LNCaP clone FGC (cell line): ENCODE results near the gene MFNG.

Experiments used
- DNase-seq: peaks from one replicate; pipeline ENCODE4 v3.0.0-alpha.2; 2011; ENCODE audit warnings: low read depth
- H3K4me3 ChIP-seq: 2 replicates; pipeline ENCODE4 v1.5.1; 2011; ENCODE audit warnings: mild to moderate bottlenecking, low read depth, low read length, control low read depth
- CTCF ChIP-seq: IDR thresholded peaks from 2 replicates; pipeline ENCODE4 v1.5.1; 2012; ENCODE audit warnings: mild to moderate bottlenecking; ENCODE audit not compliant: control insufficient read depth, insufficient read depth; ENCODE audit errors: extremely low read depth

MFNG gene

GRCh38 chr22:37461961-37462360 lies 24.2 kb downstream of the MFNG start:
- no peak for DNase-seq
- TF ChIP-seq CTCF, result no peak
- H3K4me3 ChIP-seq, result no peak overlapping the region

GRCh38 chr22:37460684-37461083 lies 25.5 kb downstream of the MFNG start:
- no peak for TF ChIP-seq CTCF
- no peak overlapping the region for H3K4me3 ChIP-seq
- DNase-seq, result no peak

- no peak for DNase-seq
- no peak for TF ChIP-seq CTCF
Measured at GRCh38 chr22:37459206-37459605, 27.0 kb downstream of the MFNG start.

DNA sequence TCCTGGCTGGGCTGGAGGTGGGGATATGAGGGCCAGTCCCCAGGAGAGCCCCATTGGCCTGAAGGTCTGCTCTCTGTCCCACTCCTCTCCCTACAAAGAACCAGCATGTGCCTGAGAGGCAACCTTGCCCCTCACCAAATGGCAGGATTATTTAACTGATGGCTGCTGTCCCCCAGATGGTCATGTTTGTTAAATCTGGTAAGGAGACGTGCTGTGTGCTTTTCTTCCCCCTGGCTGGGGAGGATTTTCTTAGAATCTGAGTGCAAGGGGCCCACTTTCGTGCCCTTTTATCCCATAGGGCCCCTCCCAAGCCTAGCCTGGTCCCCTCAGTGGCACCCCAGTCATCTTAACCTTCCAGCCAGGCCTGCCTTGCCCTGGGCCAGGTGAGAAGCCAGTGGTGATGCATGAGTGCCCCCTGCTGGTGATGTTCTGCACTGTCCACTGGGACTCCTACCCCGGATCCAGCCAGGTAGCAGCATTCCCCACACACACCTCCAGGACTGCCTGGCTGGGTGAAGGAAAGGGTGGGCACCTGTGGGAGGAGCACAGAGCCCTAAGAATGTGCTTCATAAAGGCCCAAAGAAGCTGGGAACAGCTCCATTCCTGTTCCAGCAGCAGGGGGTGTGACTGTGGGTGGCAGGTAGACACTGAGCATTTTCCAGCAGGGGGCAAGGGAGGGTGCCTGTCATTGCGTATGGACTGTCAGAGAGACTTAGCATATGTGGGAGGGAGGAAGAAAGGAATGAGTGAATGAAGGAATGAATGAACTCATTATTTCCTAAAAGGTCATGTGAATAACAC lies 28.9 kb downstream of the MFNG start:
- DNase-seq, result no peak
- peak; percentile 95 for TF ChIP-seq CTCF
- no peak overlapping the region for H3K4me3 ChIP-seq

More at GRCh38 chr22:37459206-37459605, 27.0 kb downstream of the MFNG start:
- no peak overlapping the region for H3K4me3 ChIP-seq

DNA sequence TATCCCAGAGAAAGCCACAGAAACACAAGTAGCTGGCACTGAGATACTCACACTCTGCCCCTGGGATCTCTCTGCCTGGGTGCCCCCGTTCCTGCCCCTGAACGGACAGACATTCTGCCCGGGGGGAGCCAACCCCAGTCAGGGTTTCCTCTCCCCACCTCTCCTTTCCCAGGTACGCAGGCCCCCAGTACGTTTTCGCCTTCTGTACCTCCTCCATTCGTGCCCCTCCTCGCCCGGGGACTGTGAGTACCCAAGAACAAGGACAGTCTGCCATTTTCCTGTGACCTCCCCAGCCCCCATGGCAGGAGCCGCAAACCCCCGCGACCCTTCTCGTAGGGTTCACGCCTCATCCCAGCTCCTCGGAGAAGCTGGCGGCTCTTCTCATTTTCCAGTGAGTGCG lies 29.8 kb downstream of the MFNG start:
- no peak for DNase-seq
- H3K4me3 ChIP-seq, result no peak overlapping the region
- no peak for TF ChIP-seq CTCF

- no peak overlapping the region for H3K4me3 ChIP-seq
- DNase-seq, result no peak
- TF ChIP-seq CTCF, result no peak
Measured at GRCh38 chr22:37455896-37456295, 30.3 kb downstream of the MFNG start.
